AG08396 (cell line): ENCODE measurements around the gene IL17B.

Source experiments
- DNase-seq: peaks from one replicate; pipeline ENCODE4 v3.0.0; 2012; ENCODE audit warnings: low spot score, mixed read lengths

Gene IL17B

DNA sequence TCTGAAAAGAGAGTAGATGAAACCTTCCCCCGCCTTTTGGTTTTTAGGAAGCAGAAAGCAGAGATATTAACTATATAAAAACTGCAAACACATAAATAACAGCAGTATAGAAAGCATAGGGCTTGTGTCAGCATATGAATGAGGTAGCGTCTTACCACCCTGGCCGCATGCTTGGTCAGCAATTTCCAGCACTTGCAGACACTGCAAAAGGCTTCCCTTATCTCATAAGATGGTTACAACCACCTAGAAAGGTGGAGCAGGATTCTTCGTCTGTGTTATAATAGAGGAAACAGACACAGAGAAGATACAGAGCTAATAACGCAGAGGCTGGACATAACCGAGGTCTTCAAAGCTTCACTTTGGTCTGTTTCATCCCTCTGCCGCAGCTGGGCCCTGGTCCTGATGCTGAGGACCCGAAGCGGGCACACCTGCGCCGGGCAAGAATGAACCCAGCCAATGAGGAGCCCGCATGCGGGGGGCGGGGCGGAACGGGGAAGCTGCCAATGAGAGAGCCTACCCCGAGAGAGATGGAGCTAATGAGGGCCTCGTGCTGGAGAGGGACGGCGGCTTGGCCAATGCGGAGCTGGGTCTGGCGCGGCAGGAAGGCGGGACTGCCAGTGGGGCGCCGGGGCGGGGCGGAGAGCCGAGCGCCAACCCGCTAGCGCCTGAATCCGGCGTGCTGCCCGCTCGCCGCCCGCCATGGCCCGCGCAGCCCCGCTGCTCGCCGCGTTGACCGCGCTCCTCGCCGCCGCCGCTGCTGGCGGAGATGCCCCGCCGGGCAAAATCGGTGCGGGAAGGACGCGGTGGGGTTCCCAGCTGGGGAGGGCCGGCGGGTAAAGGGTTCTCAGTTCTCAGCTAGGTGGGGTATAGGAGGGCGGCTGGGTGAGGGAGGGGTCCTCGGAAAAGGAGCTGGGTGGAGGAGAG is 21.5 kb downstream of the IL17B start, which contains the start of gene PCYOX1L:
Gene PCYOX1L, plus strand, starts transcription at position 677 of the 924 bp plus-strand sequence. Its CDS starts 23 bp downstream, at position 700.
- DNase-seq, result peak; percentile 97

DNA sequence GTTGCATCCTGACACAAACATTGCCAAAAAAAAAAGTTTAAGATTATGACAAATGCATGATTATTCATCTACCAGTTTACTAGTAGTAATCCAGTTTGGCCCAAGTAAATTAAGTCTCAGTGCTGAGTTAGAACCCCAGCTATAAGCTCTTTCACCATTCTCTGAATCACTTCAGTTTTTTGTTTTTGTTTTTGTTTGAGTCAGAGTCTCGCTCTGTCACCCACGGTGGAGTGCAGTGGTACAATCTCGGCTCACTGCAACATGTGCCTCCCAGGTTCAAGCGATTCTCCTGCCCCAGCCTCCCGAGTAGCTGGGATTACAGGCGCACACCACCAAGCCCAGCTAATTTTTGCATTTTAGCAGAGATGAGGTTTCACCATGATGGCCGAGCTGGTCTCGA is 22.7 kb downstream of the IL17B start:
- no peak for DNase-seq

DNA sequence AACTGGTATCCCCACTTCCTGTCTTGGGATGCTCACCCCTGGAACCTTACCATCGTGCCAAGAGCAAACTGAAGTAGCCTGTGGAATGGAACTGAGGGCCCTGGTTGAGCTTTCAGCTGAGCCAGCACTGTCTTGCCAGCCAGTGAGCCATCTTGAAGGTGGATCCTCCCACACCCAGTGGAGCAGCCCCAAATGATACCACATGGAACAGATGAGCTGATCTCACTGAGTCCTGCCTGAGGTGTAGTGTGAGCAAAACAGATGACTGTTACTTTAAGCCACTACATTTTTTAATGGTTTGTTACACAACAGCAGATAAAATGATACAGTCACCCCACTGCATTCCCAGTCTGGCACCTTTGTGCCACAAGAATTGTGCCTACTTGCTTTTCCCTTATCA is 23.4 kb downstream of the IL17B start:
- no peak for DNase-seq

DNA sequence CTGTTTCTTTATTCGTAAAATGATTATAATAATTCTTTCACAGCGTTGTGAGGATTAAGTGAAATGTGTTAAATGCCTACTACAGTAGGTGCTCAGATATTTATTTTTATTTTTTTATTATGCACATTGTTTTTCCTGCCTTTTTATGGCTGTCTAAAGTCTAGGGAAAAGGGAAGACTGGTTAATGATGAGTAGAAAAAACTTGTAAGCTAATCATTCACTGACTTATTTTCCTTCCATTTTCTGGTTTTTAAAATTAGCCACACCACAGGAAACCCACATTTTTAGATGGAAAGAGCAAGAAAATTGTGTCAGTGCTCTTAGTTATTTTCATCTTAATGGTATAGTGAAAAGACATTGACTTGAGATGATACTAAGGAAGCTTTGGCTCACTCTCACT is 25.2 kb downstream of the IL17B start:
- DNase-seq, result no peak

DNA sequence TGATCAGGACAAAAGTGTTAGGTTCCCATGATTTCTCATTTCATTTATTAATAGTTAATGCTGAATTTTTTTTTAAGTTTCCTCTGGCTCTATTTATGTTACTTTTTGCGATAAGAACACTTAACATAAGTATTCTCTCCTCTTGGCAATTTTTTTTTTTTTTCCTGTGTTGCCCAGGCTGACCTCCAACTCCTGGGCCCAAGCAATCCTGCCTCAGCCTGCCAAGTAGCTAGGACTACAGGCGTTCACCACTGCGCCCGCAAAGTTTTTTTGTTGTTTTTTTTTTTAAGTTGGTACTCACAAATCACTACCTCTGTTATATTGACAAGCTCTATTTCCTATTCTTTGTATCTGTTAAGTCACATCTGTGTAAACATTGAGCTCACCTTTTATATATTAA is 26.9 kb downstream of the IL17B start:
- no peak for DNase-seq

DNA sequence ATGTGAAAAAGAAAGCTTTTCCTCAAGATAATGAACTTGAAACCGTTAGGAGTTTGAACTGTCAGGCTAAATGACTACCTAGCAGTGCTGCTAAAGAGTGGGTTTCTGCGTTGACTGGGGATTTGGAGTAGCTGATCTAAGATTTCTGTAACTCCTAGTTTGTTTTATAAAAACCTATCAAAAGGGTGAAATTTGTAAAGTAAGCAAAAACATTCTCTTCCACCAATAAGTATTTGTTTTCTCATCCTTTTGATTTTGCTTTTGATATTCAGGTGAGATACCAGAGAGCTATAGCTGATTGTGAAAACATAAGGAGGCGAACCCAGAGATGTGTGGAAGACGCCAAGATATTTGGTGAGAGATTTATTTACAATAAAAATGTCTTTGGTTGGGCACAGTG is 29.7 kb downstream of the IL17B start:
- DNase-seq, result no peak

DNA sequence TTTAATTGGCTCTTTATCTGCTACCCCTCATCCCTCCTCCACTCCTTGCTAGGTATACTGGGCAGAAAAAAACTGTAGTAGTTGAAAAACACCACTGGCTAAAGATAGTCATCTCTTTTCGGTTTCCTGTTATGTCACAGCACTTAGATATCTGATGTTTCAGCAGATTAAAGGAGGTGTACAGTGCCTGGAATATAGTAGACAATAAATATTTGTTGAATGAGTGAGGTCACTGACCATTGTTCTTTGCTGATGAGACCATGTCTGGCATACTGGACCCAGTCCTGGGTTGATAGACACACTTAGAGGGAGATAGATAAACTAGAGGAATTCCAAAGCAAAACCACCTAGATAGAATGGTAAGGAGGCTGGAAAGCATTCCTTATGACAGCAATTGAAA is 30.6 kb downstream of the IL17B start:
- DNase-seq, result no peak

DNA sequence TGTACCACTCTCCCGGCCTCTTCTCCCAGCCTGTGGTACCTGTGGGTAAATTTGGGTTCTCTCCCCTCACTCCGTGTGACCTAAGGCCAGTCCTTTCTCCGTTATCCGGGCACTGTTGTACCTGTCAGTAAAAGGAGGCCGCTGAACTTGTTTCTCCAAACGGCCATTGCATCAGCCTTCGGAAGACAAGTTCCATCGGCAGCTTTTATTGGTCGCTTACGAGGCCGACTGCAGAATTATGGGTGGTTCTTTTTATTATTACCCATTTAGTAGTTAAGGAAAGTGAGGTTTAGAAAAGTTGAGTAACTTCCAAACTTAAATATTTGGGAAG is 33.2 kb downstream of the IL17B start:
- peak; percentile 32 for DNase-seq

DNA sequence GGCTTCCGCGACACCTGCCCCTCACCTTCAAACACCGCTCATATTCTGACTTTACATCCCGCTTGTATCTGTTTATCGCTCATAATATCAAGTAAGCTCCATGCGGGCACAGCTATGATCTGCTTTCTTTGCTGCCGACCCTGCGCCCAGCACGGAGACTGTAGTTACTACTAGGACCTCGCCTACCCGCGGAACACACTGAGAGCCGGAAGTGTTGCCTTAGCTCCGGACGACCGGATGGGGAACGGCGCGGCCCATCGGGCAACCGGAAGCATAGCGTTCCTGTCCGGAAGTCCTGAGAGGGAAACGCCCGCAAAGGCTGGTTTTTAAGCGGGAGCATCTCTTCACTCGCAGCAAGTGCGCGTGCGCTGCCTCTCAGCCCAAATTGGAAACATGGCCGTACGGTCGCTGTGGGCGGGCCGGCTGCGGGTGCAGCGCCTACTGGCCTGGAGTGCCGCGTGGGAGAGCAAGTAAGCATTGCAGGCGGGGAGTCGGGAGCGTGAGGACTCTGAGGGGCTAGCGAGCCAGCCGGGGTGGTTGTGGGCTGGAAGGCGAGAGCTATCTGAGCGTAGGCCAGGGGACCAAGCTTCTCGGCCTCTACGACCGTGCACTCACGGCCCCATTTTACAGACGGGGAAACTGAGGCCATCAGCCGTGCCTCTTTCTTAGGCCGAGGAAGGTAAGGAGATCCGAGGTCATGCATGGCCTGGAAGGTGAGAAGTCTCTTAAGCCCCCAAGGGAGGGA is 33.8 kb downstream of the IL17B start, which contains the start of gene GRPEL2:
Gene GRPEL2, plus strand, starts transcription at position 353 of the 745 bp plus-strand sequence. Its CDS starts 41 bp downstream, at position 394.
- peak; percentile 97 for DNase-seq

DNA sequence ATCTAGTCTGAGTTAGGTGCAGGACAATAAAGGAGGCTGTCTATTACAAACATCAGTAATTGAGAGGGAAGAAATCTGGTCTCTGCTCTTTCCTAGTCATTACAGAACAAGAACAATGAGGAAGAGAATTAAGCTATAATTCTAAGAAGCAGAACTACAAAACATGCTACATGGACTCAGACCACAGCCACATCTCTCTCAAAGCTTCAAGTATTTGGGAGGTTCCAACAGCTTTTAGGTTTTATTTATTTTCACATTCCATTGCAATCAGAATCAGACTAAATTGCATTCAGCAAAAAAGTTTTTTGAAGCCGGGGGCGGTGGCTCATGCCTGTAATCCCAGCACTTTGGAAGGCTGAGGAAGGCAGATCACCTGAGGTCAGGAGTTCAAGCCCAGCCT is 34.9 kb downstream of the IL17B start:
- DNase-seq, result no peak

DNA sequence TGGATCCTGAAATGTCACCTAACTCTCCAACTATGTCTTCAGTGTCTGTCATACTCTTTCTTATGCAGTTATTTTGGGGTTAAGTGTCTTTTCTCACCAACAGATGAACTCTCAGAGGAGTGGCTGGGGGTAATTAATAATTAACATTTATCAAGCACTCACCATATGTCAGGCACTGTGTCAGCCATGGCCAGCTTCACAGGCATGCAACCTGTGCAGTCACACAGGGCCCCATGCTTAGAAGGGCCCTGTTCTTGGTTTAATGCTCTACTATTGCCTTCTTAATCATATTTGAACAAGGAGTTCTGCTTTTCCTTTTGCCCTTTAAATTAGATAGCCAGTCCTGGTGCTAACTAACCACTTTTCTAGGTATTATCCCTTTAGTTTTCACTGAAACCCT is 37.2 kb downstream of the IL17B start:
- DNase-seq, result no peak

DNA sequence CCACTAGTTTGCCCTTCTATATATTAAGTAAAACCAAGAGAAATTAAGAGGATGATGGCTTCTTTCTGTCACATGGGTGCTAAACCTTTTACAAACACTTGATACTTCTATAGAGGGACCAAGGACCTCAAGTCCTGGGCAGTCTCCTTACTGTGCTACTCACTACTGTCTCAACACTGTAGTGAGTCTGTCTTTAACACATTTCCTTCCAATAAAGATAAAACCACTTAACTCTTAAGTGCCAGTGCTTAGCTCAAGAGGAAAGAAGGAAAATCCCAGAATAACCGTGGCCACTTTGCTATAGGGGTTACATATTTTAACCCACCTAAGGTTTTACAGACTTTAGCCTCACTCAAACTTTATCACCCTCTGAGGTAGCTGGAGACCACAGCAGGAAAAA is 38.2 kb downstream of the IL17B start:
- no peak for DNase-seq

DNA sequence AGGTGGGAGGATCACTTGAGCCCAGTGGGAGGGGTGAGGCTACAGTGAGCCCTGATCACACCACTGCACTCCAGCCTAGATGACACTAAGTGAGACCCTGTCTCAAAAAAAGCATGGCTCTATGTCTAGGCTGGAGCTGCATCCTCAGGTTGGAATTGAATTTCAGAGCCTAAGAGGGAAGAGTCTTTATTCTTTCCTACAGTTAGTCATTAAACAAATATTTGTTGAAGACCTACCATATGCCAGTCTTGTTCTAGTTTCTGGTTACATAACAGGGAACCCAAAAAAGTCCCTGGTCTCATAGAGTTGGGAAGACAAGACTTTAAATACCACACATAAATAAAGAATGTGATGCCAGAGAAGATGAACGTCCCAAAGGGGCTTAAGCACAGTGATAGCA is 40.7 kb downstream of the IL17B start:
- DNase-seq, result no peak

DNA sequence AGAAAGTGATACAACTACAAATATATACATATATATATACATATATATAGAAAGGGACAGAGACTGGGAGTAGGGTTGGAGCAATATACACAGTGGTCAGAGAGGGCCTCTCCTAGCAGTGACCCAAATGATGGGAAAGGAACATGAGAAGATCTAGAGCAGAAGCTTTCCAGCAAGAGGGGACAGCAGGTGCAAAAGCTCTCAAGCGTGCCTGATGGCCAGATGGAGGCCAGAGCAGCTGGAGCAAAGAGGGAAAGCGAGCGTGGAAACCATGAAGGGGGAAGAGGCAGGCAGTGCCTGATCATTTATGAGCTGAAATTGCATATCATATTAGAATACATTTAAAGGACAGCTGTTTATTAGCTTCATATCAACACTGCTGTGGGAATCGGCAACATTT is 41.4 kb downstream of the IL17B start:
- no peak for DNase-seq

DNA sequence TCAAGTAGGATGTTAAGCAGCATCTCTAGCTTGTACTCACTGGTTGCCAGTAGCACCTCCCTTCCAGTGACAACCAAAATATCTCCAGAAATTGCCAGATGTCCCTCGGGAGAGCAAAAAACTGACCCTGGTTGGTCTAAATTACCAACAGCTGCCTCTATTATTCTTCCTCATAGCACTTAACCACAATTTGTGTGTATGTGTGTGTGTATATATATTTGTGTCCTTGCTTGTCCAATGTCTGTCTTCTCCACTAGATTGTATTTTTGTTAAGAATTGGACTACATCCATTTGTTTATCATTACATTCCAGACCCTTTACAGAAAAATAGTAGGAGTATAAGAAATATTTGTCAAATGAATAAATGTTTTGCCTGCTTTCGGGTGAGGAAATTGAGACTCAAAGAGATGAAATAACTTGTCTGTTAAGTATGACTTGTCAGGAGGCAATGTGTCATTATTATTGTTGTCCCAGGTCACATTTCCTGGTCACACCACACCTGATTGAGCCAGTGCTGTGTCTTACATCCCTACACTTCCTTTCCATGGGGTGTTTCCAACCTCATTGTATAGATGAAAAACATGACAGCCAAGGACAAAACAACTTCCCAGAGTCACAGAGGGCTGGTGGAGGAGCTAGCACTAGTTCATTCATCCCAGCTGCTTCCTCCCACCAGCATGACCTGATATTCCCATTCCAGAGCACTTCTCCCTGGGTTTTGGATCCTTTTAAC is 45.2 kb downstream of the IL17B start:
- DNase-seq, result peak; percentile 30

DNA sequence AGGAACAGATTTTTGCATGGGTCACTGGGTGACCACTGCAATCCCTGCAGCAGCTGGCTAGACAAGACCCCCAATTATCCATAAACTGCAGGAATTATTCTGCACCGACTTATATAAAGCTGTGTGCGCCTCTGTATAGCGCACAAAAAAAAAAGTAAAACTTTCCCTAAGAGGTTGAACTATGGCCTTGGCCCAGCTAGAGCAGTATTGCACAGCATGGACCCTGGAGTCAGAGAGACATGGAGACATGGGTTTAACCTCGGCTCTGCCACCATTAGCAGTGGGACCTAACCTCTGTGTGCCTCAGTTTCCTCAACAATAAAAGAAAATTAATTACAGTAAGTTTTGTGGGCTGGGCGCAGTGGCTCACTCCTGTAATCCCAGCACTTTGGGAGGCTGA is 50.9 kb downstream of the IL17B start:
- DNase-seq, result no peak

DNA sequence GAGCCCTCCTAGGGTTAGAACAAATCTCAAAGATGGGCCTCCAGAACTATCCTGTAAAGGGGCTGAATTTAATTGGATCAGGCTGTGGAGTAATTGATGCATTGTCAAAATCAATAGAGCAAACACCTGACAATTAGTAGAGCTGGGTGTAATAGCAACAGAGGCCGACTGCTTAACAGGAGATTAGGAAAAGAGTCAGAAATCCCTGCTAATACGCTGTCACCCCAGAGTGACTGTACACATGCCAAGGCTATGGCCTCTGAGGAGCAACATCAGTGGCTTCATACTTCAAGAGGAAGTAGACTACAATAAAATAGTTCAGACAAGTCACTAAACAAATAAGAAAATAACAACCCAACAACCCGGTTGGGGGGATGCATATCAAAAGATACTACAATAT is 52.5 kb downstream of the IL17B start:
- no peak for DNase-seq

DNA sequence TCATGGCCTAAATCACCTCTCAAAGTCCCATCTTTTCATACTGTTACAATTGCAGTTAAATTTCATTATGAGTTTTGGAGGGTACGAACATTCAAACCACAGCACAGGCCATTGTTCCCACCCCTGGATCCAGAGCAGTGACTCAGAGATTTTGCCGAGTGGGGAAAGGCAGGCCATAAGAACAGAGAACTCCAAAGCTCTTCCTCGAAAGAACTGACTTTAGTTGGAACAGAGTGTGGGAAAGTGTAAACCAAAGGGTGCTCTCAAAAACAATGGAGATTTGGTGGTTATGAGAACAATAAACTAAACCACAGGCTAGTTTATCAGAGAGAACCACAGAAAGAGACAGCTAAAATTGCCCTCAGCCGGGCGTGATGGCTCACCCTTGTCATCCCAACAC is 53.2 kb downstream of the IL17B start:
- no peak for DNase-seq

DNA sequence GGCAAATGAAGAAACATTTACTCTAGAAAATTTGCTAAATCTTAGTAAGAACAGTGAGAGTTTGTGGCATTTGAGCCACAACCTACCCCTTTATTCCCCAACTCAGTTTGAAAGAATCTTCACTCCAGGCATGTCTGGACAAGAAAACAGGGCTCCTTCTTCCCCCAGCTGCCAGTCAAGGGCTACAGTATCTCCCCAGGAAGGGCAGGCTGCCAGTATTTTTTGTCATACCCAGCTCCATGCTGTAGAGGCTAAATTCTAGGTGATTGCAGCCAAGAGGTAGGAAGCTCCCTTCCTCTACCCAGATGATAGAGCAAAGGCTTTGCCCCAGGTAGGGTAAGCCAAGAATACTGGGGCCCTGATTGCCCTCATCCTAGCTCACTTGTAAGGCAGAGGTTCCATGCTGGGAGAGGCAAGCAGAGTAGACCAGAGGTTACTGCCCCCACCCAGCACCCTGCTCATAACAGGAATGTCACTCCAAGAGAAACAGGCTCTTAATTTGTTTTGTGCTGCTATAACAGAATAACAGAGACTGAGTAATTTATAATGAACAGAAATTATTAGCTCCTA is 53.8 kb downstream of the IL17B start:
- no peak for DNase-seq

DNA sequence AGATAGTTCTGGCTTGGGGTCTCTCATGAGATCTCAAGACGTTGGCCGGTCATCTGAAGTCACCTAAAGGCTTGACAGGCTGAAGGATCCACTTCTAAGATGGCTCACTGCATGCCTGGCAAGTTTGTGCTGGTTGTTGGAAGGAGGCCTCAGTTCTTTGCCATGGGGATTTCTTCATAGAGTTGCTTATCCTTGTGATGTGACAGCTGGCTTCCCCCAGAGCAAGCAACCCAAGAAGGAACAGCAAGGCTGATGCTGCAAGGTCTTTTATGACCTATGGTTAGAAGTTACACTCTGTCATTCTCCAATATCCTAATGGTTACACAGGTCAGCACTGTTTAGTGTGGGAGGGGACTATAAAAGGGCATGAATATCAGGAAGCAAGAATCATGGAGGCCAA is 54.5 kb downstream of the IL17B start:
- no peak for DNase-seq
